HG02973 (cell line): ENCODE data around the gene AAK1.
"Not testable (repeated sequence)": the region's sequence is repeated elsewhere in the genome, so short reads cannot be mapped to it uniquely, and the experiment has no call there.

ENCODE experiments used
- ATAC-seq: cut with Tn5 transposase; IDR thresholded peaks from one replicate; pipeline ENCODE4 v1.9.1; 2021; ENCODE audit warnings: moderate library complexity; ENCODE audit not compliant: unreplicated experiment

Gene AAK1

GRCh38 chr2:69577467-69578197, 65.9 kb downstream of the AAK1 start:
- ATAC-seq: no peak

GRCh38 chr2:69576880-69577279, 66.7 kb downstream of the AAK1 start:
- no peak for ATAC-seq

- ATAC-seq: no peak
Observed at GRCh38 chr2:69575926-69576325, 67.6 kb downstream of the AAK1 start.

DNA sequence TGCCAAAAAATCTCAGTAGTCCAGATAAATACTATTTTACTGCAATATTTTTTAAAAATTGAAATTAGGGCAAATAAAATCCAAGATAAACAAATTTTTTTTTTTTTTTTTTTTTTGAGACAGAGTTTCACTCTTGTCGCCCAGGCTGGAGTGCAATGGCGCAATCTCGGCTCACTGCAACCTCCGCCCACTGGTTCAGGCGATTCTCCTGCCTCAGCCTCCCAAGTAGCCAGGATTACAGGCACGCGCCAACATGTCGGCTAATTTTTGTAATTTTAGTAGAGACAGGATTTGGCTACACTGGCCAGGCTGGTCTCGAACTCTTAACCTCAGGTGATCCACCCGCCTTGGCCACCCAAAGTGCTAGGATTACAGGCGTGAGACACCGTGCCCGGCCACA, 68.2 kb downstream of the AAK1 start:
- ATAC-seq: not testable (repeated sequence)

DNA sequence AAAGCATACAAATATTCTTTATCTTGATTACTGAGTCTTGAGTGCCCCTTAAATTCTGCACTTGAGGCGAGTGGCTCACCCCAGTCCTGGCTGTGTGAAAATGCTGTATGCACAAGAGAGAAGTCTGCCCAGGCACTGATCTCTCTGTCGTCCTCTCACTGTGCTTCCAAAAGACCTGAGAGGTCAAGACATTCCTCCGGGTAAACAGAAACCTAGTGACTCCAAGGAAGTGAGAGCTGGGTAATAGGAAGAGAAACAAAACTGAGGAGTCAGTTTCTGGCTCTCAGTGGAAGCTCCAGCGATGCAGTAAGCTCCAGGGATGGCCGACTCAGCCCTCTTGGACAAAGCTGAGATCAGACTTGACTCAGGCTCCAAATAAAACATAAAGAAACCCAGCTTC, 70.9 kb downstream of the AAK1 start:
- no peak for ATAC-seq

- no peak for ATAC-seq
Observed at GRCh38 chr2:69571189-69571588, 72.3 kb downstream of the AAK1 start.

GRCh38 chr2:69570474-69570873, 73.1 kb downstream of the AAK1 start:
- ATAC-seq: no peak

DNA sequence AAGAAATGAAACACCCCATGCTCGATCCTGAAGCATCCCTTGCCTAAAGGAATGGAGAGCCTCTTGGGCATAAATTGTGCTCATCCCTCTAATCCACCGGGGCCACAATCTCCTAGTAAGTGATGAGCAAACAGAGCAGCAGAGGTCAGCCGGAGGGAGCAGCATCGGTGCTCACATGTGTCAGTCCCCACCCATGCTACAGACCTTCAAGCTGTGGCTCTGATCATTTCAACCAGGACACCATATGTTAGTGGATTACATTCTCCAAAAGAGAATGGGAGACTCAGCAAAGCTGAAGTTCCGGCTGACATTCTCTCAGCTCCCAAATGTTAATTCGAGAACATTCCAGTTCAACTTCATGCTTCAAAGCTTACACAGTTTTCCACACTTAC, 75.6 kb downstream of the AAK1 start:
- no peak for ATAC-seq

DNA sequence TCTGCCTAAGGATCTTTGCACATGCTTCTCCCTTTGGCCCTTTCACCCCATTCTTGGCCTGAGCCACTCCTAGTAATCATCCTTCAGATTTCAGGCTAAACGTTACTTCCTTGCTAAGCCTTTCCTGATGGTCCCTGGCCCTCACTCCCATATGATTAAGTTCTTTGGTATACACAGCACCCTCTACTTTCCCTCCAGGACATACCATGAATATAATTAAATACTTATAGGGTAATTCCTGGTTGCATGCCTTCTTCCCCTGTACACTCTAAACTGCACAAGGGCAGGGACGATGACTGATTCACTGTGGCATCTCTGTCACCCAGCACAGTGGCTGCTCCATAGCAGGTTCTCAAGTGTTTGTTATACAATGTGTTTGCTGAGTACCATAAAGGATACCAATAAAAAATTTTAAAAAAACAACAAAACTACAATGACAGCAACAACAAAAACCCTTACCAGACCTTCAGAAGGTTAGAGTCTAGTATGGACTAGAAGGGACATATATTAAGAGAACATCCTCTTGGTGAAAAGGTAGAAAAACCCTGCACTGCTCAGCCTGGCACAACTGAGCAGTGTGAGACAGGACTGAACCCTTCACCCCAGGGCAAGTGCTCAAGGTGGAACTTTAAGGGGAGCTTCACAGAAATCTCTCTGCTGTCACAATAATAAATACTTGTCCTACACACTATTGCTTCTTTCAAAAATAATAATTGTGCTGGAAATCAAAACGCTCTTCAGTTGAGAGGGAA, 76.2 kb downstream of the AAK1 start:
- ATAC-seq: no peak

- ATAC-seq: no peak
Observed at GRCh38 chr2:69566669-69567068, 76.9 kb downstream of the AAK1 start.

DNA sequence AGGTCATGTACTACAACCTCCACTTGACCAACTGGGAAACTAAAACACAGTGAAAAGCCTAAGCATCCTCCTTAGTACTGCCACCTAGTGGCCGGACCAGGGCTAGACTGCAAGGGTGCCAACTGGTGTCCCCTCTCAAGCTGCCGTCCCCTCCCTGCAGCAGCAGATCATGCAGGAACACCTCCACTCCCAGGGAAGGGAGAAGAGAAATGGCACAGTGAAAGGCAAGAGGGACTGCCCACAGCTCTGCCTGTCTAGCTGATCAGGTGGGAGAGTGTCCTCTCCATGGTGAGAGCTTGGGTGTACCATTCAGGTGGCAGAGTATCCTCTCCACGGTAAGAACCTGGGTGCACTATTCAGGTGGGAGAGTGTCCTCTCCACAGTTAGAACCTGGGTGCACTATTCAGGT, 78.1 kb downstream of the AAK1 start:
- ATAC-seq: no peak

DNA sequence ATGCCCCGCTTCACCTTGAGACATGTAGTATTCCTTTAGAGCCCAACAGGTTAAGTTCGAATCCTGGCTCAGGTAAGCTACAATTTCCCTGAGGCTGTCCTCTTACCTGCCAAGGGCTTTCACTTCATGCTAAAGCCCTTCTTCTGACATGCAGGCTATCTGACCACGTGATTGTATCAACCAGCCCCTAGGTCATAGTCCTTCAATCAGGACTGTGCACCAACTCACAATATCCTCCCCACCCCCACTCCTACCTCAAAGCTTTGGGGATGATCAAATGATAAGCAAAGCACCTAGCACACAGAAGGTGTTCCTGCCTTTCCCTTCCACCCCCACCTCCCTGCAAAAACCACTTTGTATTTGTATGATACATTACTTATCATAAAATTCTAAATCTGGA, 78.9 kb downstream of the AAK1 start:
- ATAC-seq: no peak

DNA sequence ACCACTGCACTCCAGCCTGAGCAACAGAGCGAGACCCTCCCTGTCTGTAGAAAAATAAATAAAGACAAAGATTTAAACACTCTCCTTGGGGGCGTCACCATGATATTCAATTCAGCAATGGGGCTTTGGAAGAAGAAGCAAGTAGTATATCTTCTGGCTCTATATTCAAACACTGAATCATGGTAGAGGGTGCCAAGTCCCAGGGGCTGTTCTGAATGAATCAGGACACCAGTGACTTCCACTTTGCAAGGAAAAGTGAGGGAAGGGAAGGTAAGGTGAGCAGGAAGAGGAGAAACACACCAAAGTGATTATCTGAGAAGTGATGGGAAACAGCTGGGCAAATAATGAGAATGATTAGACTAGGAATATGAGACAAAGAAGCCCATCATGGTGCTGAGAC, 80.5 kb downstream of the AAK1 start:
- no peak for ATAC-seq

GRCh38 chr2:69561101-69561500, 82.4 kb downstream of the AAK1 start:
- no peak for ATAC-seq

DNA sequence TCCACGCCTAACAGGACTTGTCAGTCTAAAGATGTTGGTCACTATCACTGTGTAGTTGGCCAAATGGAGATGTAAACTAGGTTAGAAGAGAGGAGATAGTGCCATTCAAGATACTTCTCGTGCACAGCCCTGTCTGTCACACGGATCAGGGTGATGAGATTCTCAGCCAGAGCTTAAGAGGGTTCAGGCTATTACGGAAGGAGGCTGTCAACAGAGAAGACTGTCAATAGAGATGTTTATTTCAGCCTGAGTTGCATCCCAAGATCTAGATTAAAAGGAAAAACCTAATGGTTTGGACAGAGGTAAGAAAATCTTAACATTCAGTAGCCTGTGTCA, 83.4 kb downstream of the AAK1 start:
- ATAC-seq: no peak

- no peak for ATAC-seq
Observed at GRCh38 chr2:69559442-69560146, 83.9 kb downstream of the AAK1 start.

- ATAC-seq: no peak
Observed at GRCh38 chr2:69556008-69556407, 87.5 kb downstream of the AAK1 start.

GRCh38 chr2:69554981-69555380, 88.6 kb downstream of the AAK1 start:
- no peak for ATAC-seq

GRCh38 chr2:69554568-69554967, 89.0 kb downstream of the AAK1 start:
- ATAC-seq: no peak

DNA sequence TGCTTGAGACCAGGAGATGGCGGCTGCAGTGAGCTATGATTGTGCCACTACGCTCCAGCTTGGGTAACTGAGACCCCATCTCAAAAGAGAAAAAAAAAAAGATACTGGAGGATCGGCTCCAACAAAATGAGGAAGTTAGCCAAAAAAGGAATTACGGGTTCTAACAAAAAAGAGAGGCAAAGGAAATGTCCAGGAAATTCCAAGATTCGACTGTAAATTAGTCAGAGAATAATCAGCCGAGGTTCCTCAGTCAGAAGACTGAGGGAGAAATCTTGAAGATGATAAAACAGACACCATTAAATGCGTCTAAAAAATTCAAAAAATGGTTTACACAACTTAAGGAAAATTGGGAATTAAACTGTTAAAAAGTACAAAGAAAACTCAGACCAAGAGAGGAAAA, 89.5 kb downstream of the AAK1 start:
- no peak for ATAC-seq

DNA sequence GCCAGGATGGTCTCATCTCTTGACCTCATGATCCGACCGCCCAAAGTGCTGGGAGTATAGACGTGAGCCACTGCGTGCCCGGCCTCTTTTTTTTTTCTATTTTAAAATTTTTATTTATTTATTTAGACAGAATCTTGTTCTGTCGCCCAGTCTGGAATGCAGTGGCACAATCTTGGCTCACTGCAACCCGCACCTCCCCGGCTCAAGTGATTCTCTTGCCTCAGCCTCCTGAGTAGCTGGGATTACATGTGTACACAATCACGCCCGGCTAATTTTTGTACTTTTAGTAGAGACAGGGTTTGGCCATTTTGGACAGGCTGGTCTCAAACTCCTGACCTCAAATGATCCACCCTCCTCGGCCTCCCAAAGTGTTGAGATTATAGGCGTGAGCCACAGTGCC, 93.0 kb downstream of the AAK1 start:
- not testable (repeated sequence) for ATAC-seq

DNA sequence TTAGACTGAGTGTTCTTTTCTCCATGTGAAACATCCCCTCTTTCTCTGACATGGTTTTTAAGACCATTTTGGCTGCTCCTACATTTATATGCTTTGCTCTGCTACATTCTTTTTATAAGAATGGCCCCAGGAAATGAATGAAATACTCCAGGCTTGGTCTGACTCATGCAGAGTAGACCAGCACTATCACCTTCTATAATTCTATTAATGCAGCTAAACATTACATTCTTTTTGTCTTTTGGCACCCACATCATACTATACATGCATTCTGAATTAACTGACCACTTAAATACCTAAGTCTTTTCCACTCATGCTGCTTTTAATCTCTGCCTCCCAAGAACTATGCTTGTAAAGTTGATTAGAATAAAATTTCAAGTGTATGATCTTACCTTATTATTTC, 94.1 kb downstream of the AAK1 start:
- no peak for ATAC-seq
